Suprapubic skin (tissue), 3 donors: ENCODE measurements around the gene KIRREL1.

Experiments used
- CTCF ChIP-seq, 2 donors: fragments of 200-600 bp in 1 of 2; fragments of 450-650 bp in 1 of 2; sonication (generic) in 1 of 2; IDR thresholded peaks; one replicate each; pipeline ENCODE4 v1.5.1; 2016 to 2019; ENCODE audit warnings: antibody characterized with exemption in 2 of 2, mild to moderate bottlenecking in 1 of 2, moderate library complexity in 1 of 2
- POLR2A ChIP-seq, 2 donors: fragments of 450-650 bp; IDR thresholded peaks; one replicate each; pipeline ENCODE4 v1.6.1; 2017; ENCODE audit warnings: antibody characterized with exemption in 2 of 2, mild to moderate bottlenecking in 2 of 2, moderate library complexity in 2 of 2

GRCh38 chr1:157948312-157949073 is 45.0 kb upstream of the KIRREL1 start:
- TF ChIP-seq CTCF (IDR thresholded peaks at IDR 0.05): no peak
- TF ChIP-seq POLR2A (IDR thresholded peaks at IDR 0.05): no peak
